SU-DHL-6 (cell line): ENCODE data around the gene PHB1.

ENCODE experiments used
- H2AFZ ChIP-seq: fragments of 200-600 bp; sonication (generic); 2 replicates; pipeline ENCODE4 v1.6.1; 2014; ENCODE audit warnings: low read depth, mild to moderate bottlenecking, moderate library complexity, mixed read lengths, antibody characterized with exemption, low read length; ENCODE audit not compliant: severe bottlenecking
- H3F3A ChIP-seq: fragments of 200-600 bp; shearing (Covaris generic); 2 replicates; pipeline ENCODE4 v1.6.0; 2016; ENCODE audit warnings: antibody characterized with exemption, mild to moderate bottlenecking; ENCODE audit not compliant: insufficient read depth
- H3K27ac ChIP-seq: fragments of 200-600 bp; sonication (generic); 2 replicates; pipeline ENCODE4 v1.5.1; 2016; ENCODE audit warnings: low read depth, mild to moderate bottlenecking, low read length, moderate library complexity, mixed read lengths
- H3K27me3 ChIP-seq: fragments of 200-600 bp; sonication (generic), shearing (Covaris generic); 2 replicates; pipeline ENCODE4 v1.6.0; 2014; ENCODE audit warnings: mild to moderate bottlenecking, low read length
- H3K36me3 ChIP-seq: fragments of 200-600 bp; sonication (generic); 2 replicates; pipeline ENCODE4 v1.6.1; 2014; ENCODE audit warnings: mild to moderate bottlenecking, low read length, mixed read lengths
- H3K4me2 ChIP-seq: fragments of 300-600, 200-600 bp; shearing (Covaris generic), sonication (generic); 2 replicates; pipeline ENCODE4 v1.6.0; 2014; ENCODE audit warnings: low read length, low read depth, mild to moderate bottlenecking; ENCODE audit not compliant: poor library complexity, severe bottlenecking
- H3K4me3 ChIP-seq: fragments of 200-600 bp; sonication (generic); 2 replicates; pipeline ENCODE4 v1.5.1; 2014; ENCODE audit warnings: antibody characterized with exemption, low read length, mild to moderate bottlenecking, mixed read lengths; ENCODE audit not compliant: insufficient read depth, poor library complexity, severe bottlenecking
- H3K79me2 ChIP-seq: fragments of 200-600 bp; sonication (generic); 2 replicates; pipeline ENCODE4 v1.6.1; 2014; ENCODE audit warnings: mild to moderate bottlenecking, low read length, moderate library complexity; ENCODE audit not compliant: insufficient read depth
- H3K9ac ChIP-seq: fragments of 200-600 bp; sonication (generic); 2 replicates; pipeline ENCODE4 v1.7.0; 2014; ENCODE audit warnings: mild to moderate bottlenecking, low read length
- H3K9me2 ChIP-seq: fragments of 200-600 bp; sonication (generic); replicated peaks from 2 replicates; pipeline ENCODE4 v1.6.1; 2014; ENCODE audit warnings: low read length; ENCODE audit not compliant: insufficient read depth
- H3K9me3 ChIP-seq: fragments of 200-600 bp; sonication (generic); 2 replicates; pipeline ENCODE4 v1.6.1; 2014; ENCODE audit warnings: low read length, mixed read lengths; ENCODE audit not compliant: insufficient read depth
- H4K20me1 ChIP-seq: fragments of 200-600 bp; sonication (generic); 2 replicates; pipeline ENCODE4 v1.6.1; 2014; ENCODE audit warnings: low read depth, mild to moderate bottlenecking, antibody characterized with exemption, low read length, moderate library complexity, mixed read lengths
- CTCF ChIP-seq: fragments of 200-600 bp; sonication (generic); IDR thresholded peaks from one replicate; pipeline ENCODE4 v1.5.1; 2017; ENCODE audit warnings: antibody characterized with exemption, mild to moderate bottlenecking, low read length, moderate library complexity; ENCODE audit not compliant: insufficient read depth, poor library complexity, severe bottlenecking
- EZH2phosphoT487 ChIP-seq: fragments of 200-600 bp; sonication (generic), shearing (Covaris generic); conservative IDR thresholded peaks from 2 replicates; pipeline ENCODE4 v1.6.1; 2018; ENCODE audit warnings: mild to moderate bottlenecking, antibody characterized with exemption, low read length, moderate library complexity, mixed read lengths

Gene PHB1

DNA sequence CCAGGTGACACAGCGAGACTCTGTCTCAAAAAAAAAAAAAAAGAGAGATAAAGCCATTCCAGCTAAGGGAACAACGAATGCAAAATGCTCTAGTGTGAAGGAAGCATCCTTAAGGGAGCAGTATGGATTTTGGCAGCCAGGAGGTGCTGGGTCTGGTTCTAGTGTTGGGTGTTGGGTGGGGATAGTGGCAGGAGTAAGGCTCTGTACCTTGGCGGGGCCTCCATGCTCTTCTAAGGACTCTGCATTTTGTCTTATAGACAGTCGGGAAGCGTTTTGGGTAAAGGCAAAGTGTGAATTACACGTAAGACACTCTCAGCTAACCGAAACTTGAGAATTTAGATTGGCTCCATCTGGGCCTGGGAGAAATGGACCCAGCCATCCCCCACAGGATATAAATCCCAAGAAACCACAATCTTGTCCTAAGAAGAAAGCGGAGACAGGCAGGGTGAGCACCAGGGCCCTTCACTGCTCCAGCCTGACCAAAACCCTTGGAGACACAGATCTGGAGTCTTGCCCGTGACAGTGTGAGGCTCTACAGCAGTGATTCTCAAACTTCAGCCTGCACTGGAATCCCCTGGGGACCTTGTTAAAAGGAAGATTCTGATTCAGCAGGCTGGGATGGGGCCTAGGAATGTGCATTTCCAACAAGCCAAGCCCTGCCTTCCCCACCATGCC lies 33.1 kb upstream of the PHB1 start:
- TF ChIP-seq CTCF: no peak
- TF ChIP-seq EZH2phosphoT487: no peak
- Histone ChIP-seq H3K4me2 (no peak overlapping the region), H3K4me3 (no peak overlapping the region), H3K27ac (no peak overlapping the region), H3K27me3 (no peaks in the 10 kb centered on the region), H3F3A (no peaks in the 10 kb centered on the region), H3K79me2 (no peaks in the 10 kb centered on the region), H2AFZ (no peak overlapping the region), H3K9me2 (no peaks in the 10 kb centered on the region), H3K9ac (no peak overlapping the region), H4K20me1 (no peaks in the 10 kb centered on the region), H3K9me3 (no peaks in the 10 kb centered on the region), H3K36me3 (no peaks in the 10 kb centered on the region)

DNA sequence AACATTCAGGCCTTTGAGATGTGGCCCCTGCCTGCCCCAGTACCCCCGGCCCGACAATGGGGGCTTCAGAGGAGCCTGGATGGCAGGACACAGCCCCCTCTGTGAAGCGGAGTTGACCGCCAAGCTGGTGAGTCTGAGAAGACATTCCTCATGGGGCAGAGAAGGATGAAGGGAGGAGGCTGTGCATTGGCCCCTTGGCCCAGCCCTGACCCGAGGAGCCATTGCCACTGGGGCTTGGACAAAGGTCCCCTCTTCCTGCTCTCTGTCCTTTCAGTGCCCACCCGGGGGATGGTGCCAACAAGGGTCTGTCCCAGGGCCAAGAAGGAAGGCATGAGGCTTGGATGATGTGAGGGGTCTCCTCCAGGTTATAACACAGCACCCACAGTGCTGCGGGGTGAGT lies 30.9 kb upstream of the PHB1 start:
- Histone ChIP-seq H4K20me1 (no peaks in the 10 kb centered on the region), H3K36me3 (no peaks in the 10 kb centered on the region), H2AFZ (no peak overlapping the region), H3K79me2 (no peaks in the 10 kb centered on the region), H3K9ac (no peak overlapping the region), H3K4me2 (no peak overlapping the region), H3K9me3 (no peaks in the 10 kb centered on the region), H3K27ac (no peak overlapping the region), H3K9me2 (no peaks in the 10 kb centered on the region), H3K27me3 (no peaks in the 10 kb centered on the region), H3K4me3 (no peak overlapping the region), H3F3A (no peaks in the 10 kb centered on the region)
- TF ChIP-seq EZH2phosphoT487 (no peak), CTCF (no peak)

DNA sequence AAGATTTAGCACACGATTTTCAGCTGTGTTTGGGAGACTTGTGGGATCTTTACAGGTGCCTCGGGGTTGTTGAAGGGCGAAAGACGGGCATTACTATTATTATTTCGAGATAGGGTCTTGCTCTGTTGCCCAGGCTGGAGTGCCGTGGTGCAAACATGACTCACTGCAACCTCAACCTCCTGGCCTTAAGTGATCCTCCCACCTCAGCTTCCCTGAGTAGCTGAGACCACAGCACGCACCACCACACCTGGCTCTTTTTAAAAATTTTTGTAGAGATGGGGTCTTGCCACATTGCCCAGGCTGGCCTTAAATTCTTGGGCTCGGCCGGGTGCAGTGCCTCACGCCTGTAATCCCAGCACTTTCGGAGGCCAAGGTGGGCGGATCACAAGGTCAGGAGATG lies 29.7 kb upstream of the PHB1 start:
- no peak overlapping the region for H3K4me3 ChIP-seq
- no peaks in the 10 kb centered on the region for H4K20me1 ChIP-seq
- H3K27me3 ChIP-seq: no peaks in the 10 kb centered on the region
- no peaks in the 10 kb centered on the region for H3K79me2 ChIP-seq
- no peaks in the 10 kb centered on the region for H3F3A ChIP-seq
- no peaks in the 10 kb centered on the region for H3K9me2 ChIP-seq
- no peak overlapping the region for H2AFZ ChIP-seq
- H3K27ac ChIP-seq: no peak overlapping the region
- H3K9me3 ChIP-seq: no peaks in the 10 kb centered on the region
- H3K36me3 ChIP-seq: no peaks in the 10 kb centered on the region
- no peak overlapping the region for H3K4me2 ChIP-seq
- H3K9ac ChIP-seq: no peak overlapping the region
- TF ChIP-seq EZH2phosphoT487: no peak
- no peak for TF ChIP-seq CTCF
